NCI-H1105 (cell line): ENCODE data around the gene ITGB3.

Experiments
- DNase-seq: peaks from one replicate; lab custom pipeline; 2025; lab: John Stamatoyannopoulos, UW

The ITGB3 gene

GRCh38 chr17:47338026-47338425 lies 84.4 kb downstream of the ITGB3 start:
- no peak for DNase-seq

GRCh38 chr17:47352848-47353247 lies 99.2 kb downstream of the ITGB3 start:
- DNase-seq = no peak

- no peak for DNase-seq
These were observed 105.0 kb downstream of the ITGB3 start for GRCh38 chr17:47358652-47359051.
